HG02852 (cell line): ENCODE data around the gene DGKG.

ENCODE experiments used
- ATAC-seq: cut with Tn5 transposase; IDR thresholded peaks from one replicate; pipeline ENCODE4 v1.9.1; 2021; ENCODE audit warnings: mild to moderate bottlenecking, moderate library complexity; ENCODE audit not compliant: unreplicated experiment

DGKG gene

GRCh38 chr3:186151077-186151971 lies 210.7 kb downstream of the DGKG start:
- ATAC-seq: no peak

- ATAC-seq: no peak
Measured at GRCh38 chr3:186150041-186150830, 211.8 kb downstream of the DGKG start.

GRCh38 chr3:186149319-186149960 lies 212.6 kb downstream of the DGKG start:
- no peak for ATAC-seq

- no peak for ATAC-seq
Measured at GRCh38 chr3:186144257-186144656, 217.8 kb downstream of the DGKG start.

- ATAC-seq: no peak
Measured at GRCh38 chr3:186143250-186143649, 218.8 kb downstream of the DGKG start.

GRCh38 chr3:186142393-186142932 lies 219.6 kb downstream of the DGKG start:
- no peak for ATAC-seq

- no peak for ATAC-seq
Measured at GRCh38 chr3:186141790-186142189, 220.2 kb downstream of the DGKG start.

GRCh38 chr3:186138272-186138981 lies 223.6 kb downstream of the DGKG start:
- ATAC-seq: no peak

GRCh38 chr3:186137051-186137685 lies 224.9 kb downstream of the DGKG start:
- no peak for ATAC-seq

GRCh38 chr3:186133980-186134379 lies 228.1 kb downstream of the DGKG start:
- no peak for ATAC-seq

GRCh38 chr3:186132487-186132886 lies 229.5 kb downstream of the DGKG start:
- ATAC-seq: no peak

- ATAC-seq: no peak
Measured at GRCh38 chr3:186129206-186129605, 232.8 kb downstream of the DGKG start.

GRCh38 chr3:186128158-186128557 lies 233.9 kb downstream of the DGKG start:
- no peak for ATAC-seq

GRCh38 chr3:186127463-186127862 lies 234.6 kb downstream of the DGKG start:
- no peak for ATAC-seq

- no peak for ATAC-seq
Measured at GRCh38 chr3:186125118-186125517, 236.9 kb downstream of the DGKG start.

- ATAC-seq: no peak
Measured at GRCh38 chr3:186124592-186124991, 237.4 kb downstream of the DGKG start.

GRCh38 chr3:186123012-186123411 lies 239.0 kb downstream of the DGKG start:
- ATAC-seq: no peak

GRCh38 chr3:186121968-186122367 lies 240.1 kb downstream of the DGKG start:
- no peak for ATAC-seq

- ATAC-seq: no peak
Measured at GRCh38 chr3:186121278-186121677, 240.8 kb downstream of the DGKG start.

GRCh38 chr3:186119499-186119898 lies 242.5 kb downstream of the DGKG start:
- ATAC-seq: no peak
